A549 (cell line): ENCODE data around the gene USP12.

ENCODE experiments used
- BHLHE40 ChIP-seq: IDR thresholded peaks from 2 replicates; pipeline ENCODE4 v1.6.1; 2012; ENCODE audit warnings: low read depth, low read length, inconsistent platforms
- EP300 ChIP-seq, 2 experiments: fragments of >200 bp; sonication (Bioruptor Twin); formaldehyde crosslinking; IDR thresholded peaks; 2 replicates in 1 of 2; 3 replicates in 1 of 2; pipeline ENCODE4 v1.6.1; 2016 to 2017
- ESRRA ChIP-seq: fragments of 150-350 bp; IDR thresholded peaks from 2 replicates; pipeline ENCODE4 v1.6.1; 2014; ENCODE audit warnings: mild to moderate bottlenecking, low read length, borderline replicate concordance
- TF ChIP-seq, protein P1 (sequence below): fragments of >200 bp; sonication (Bioruptor Twin); formaldehyde crosslinking; IDR thresholded peaks from 3 replicates; pipeline ENCODE4 v1.5.1; 2016

DNA sequence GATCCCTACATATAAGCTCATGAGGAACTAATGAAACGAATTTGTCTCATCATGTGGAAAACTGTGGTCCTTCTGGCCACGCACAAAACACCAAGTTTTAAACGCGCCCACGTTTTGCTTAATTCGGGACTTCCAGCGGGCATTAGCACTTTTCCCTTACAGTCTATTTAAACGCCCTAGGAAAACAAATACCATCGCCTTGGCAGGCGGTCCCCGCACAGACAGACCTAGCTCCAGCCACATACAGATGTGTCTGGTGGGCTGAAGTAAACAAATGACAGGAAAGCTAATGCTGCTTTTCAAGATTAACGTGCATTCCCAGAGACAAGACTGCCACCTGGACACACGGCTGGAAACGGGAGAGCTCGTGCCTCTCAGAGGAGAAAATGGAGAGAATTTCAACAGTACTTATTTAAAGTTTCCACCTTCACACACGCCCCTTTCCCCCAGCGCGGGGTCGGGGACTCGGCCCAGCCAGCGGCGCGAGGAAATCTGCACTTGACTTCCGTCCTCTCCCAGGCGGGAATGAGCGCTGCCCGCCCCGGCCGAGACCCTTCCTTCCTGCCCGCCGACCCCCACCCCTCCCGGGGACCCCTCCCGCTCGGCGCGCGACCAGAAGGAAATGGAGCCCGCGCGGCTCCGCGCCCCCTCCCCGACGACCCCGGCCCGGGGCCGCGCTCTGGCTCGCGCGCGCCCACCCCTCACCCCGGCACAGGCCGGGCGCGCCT is 931 bp downstream of the USP12 start:
- TF ChIP-seq, protein P1, sequence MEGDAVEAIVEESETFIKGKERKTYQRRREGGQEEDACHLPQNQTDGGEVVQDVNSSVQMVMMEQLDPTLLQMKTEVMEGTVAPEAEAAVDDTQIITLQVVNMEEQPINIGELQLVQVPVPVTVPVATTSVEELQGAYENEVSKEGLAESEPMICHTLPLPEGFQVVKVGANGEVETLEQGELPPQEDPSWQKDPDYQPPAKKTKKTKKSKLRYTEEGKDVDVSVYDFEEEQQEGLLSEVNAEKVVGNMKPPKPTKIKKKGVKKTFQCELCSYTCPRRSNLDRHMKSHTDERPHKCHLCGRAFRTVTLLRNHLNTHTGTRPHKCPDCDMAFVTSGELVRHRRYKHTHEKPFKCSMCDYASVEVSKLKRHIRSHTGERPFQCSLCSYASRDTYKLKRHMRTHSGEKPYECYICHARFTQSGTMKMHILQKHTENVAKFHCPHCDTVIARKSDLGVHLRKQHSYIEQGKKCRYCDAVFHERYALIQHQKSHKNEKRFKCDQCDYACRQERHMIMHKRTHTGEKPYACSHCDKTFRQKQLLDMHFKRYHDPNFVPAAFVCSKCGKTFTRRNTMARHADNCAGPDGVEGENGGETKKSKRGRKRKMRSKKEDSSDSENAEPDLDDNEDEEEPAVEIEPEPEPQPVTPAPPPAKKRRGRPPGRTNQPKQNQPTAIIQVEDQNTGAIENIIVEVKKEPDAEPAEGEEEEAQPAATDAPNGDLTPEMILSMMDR = no peak
- TF ChIP-seq ESRRA (no peak), BHLHE40 (no peak), EP300 (IDR thresholded peaks at IDR 0.05) (no peak)
